ENCODE measurements around the gene TBC1D5.

The TBC1D5 gene

GRCh38 chr3:17505856-17506255 is 236.6 kb downstream of the TBC1D5 start:
- no peak for TF ChIP-seq CTCF (IDR thresholded peaks at IDR 0.05)

- TF ChIP-seq CTCF (IDR thresholded peaks at IDR 0.05) = no peak
These were observed 240.7 kb downstream of the TBC1D5 start for GRCh38 chr3:17501745-17502144.

GRCh38 chr3:17500618-17501017 is 241.8 kb downstream of the TBC1D5 start:
- TF ChIP-seq CTCF (IDR thresholded peaks at IDR 0.05) = no peak

GRCh38 chr3:17494117-17494809 is 248.2 kb downstream of the TBC1D5 start:
- no peak for TF ChIP-seq CTCF (IDR thresholded peaks at IDR 0.05)

- no peak for TF ChIP-seq CTCF (IDR thresholded peaks at IDR 0.05)
These were observed 250.8 kb downstream of the TBC1D5 start for GRCh38 chr3:17491601-17492000.

GRCh38 chr3:17489139-17489538 is 253.3 kb downstream of the TBC1D5 start:
- TF ChIP-seq CTCF (IDR thresholded peaks at IDR 0.05) = no peak

- no peak for TF ChIP-seq CTCF (IDR thresholded peaks at IDR 0.05)
These were observed 261.3 kb downstream of the TBC1D5 start for GRCh38 chr3:17481116-17481515.

Data from LNCAP (cell line).